H1 (cell line): ENCODE results near the gene CAPN3. TPM values are rescaled to one million over a fixed set of nuclear protein-coding genes. Genes with fewer than 3 reads are reported as not detected.

Source experiments
- CTCF ChIA-PET: fragments of 300-600 bp; sonication (Branson Sonifier 250); formaldehyde crosslinking; loops from one replicate; lab custom pipeline; 2021; ENCODE audit not compliant: partially characterized antibody; lab: Charles Lee
- POLR2A ChIA-PET: fragments of 300-600 bp; sonication (Branson Sonifier 250); formaldehyde crosslinking; loops from one replicate; lab custom pipeline; 2021; ENCODE audit warnings: inconsistent platforms; ENCODE audit not compliant: partially characterized antibody; lab: Charles Lee
- DNase-seq, 2 experiments: peaks; one replicate each; pipeline versions ENCODE4 v3.0.0 to v3.0.0-alpha.2; 2010 to 2022; ENCODE audit warnings: low spot score in 2 of 2, low read depth in 1 of 2, mixed read lengths in 1 of 2
- FAIRE-seq: peaks from 2 replicates; lab custom pipeline; 2011; peaks lifted over from hg19 to GRCh38; lab: Jason Lieb, UNC
- H2AFZ ChIP-seq: 2 replicates; pipeline ENCODE4 v1.8.1; 2012; ENCODE audit warnings: low read length, inconsistent platforms
- H2AK5ac ChIP-seq: 2 replicates; pipeline ENCODE4 v1.6.1; 2013; ENCODE audit warnings: low read depth, low read length
- H2BK120ac ChIP-seq: replicated peaks from 2 replicates; pipeline ENCODE3; 2013; ENCODE audit warnings: low read depth, low read length, inconsistent platforms
- H2BK12ac ChIP-seq: 2 replicates; pipeline ENCODE4 v1.6.1; 2013; ENCODE audit warnings: low read depth, low read length
- H2BK15ac ChIP-seq: 2 replicates; pipeline ENCODE4 v1.6.1; 2013; ENCODE audit warnings: low read length
- H2BK20ac ChIP-seq: 2 replicates; pipeline ENCODE4 v1.6.1; 2013; ENCODE audit warnings: low read length
- H2BK5ac ChIP-seq: 2 replicates; pipeline ENCODE4 v1.6.1; 2013; ENCODE audit warnings: low read depth, low read length
- H3K14ac ChIP-seq: 2 replicates; pipeline ENCODE4 v1.6.1; 2013; ENCODE audit warnings: inconsistent platforms; ENCODE audit not compliant: insufficient read length
- H3K18ac ChIP-seq: 2 replicates; pipeline ENCODE4 v1.6.1; 2013; ENCODE audit warnings: low read length; ENCODE audit errors: extremely low read depth
- H3K23ac ChIP-seq: 2 replicates; pipeline ENCODE4 v1.6.1; 2013; ENCODE audit warnings: inconsistent platforms; ENCODE audit not compliant: insufficient read length
- H3K23me2 ChIP-seq: 2 replicates; pipeline ENCODE4 v1.6.1; 2013; ENCODE audit warnings: low read depth, low read length
- H3K27ac ChIP-seq: 2 replicates; pipeline ENCODE4 v1.6.1; 2011; ENCODE audit warnings: low read depth, low read length, inconsistent platforms
- H3K27me3 ChIP-seq, 4 experiments: replicated peaks in 1 of 4; 1 replicate in 1 of 4; 2 replicates in 3 of 4; pipeline versions ENCODE4 v1.6.1 to v1.8.1; 2011 to 2013; ENCODE audit warnings: low read length in 3 of 4, mild to moderate bottlenecking in 3 of 4, inconsistent platforms in 2 of 4, mixed read lengths in 2 of 4, moderate library complexity in 1 of 4; ENCODE audit not compliant: control insufficient read depth in 3 of 4, insufficient read depth in 3 of 4; ENCODE audit errors: extremely low read depth in 1 of 4
- H3K36me3 ChIP-seq, 4 experiments: 2 replicates each; pipeline versions ENCODE4 v1.6.1 to v1.8.1; 2011 to 2013; ENCODE audit warnings: mild to moderate bottlenecking in 4 of 4, low read length in 3 of 4, moderate library complexity in 2 of 4, control low read depth in 1 of 4, inconsistent platforms in 1 of 4; ENCODE audit not compliant: insufficient read depth in 4 of 4, control insufficient read depth in 2 of 4
- H3K4ac ChIP-seq: replicated peaks from 2 replicates; pipeline ENCODE3; 2013; ENCODE audit warnings: low read length, low read depth, mixed read lengths, inconsistent platforms; ENCODE audit not compliant: insufficient read length
- H3K4me1 ChIP-seq, 4 experiments: replicated peaks in 1 of 4; 1 replicate in 1 of 4; 2 replicates in 3 of 4; pipeline versions ENCODE4 v1.6.1 to v1.8.1; 2011 to 2013; ENCODE audit warnings: low read length in 3 of 4, inconsistent platforms in 2 of 4, mixed read lengths in 1 of 4; ENCODE audit not compliant: insufficient read depth in 4 of 4, control insufficient read depth in 3 of 4
- H3K4me2 ChIP-seq, 2 experiments: 2 replicates each; pipeline versions ENCODE4 v1.6.1 to v1.8.1; 2011 to 2013; ENCODE audit warnings: low read depth in 2 of 2, low read length in 2 of 2, control low read depth in 1 of 2, inconsistent platforms in 1 of 2, mild to moderate bottlenecking in 1 of 2; ENCODE audit not compliant: insufficient read depth in 1 of 2
- H3K4me3 ChIP-seq, 4 experiments: fragments of 200-600, 300-600 bp in 1 of 4; sonication (generic), shearing (Covaris generic), sonication (Bioruptor Twin) in 1 of 4; 2 replicates each; pipeline versions ENCODE4 v1.5.1 to v1.8.1; 2011 to 2016; ENCODE audit warnings: low read length in 4 of 4, low read depth in 3 of 4, control low read depth in 2 of 4, inconsistent platforms in 2 of 4, mild to moderate bottlenecking in 2 of 4, mixed read lengths in 1 of 4, moderate library complexity in 1 of 4; ENCODE audit not compliant: insufficient read depth in 2 of 4; ENCODE audit errors: extremely low read depth in 1 of 4
- H3K56ac ChIP-seq: replicated peaks from 2 replicates; pipeline ENCODE3; 2013; ENCODE audit warnings: low read depth, mild to moderate bottlenecking, mixed read lengths, low read length, inconsistent platforms; ENCODE audit not compliant: insufficient read length
- H3K79me1 ChIP-seq: 2 replicates; pipeline ENCODE4 v1.6.1; 2013; ENCODE audit warnings: low read depth, low read length, control low read depth
- H3K79me2 ChIP-seq, 2 experiments: 2 replicates each; pipeline versions ENCODE4 v1.6.1 to v1.8.1; 2012 to 2013; ENCODE audit warnings: low read length in 2 of 2, mild to moderate bottlenecking in 2 of 2, inconsistent platforms in 1 of 2; ENCODE audit not compliant: insufficient read depth in 2 of 2, control insufficient read depth in 1 of 2
- H3K9ac ChIP-seq, 4 experiments: replicated peaks in 1 of 4; 1 replicate in 1 of 4; 2 replicates in 3 of 4; pipeline versions ENCODE4 v1.6.1 to v1.8.1; 2011 to 2013; ENCODE audit warnings: low read depth in 3 of 4, low read length in 3 of 4, control low read depth in 2 of 4, mild to moderate bottlenecking in 2 of 4, moderate library complexity in 2 of 4, inconsistent platforms in 1 of 4; ENCODE audit errors: extremely low read depth in 1 of 4
- H3K9me3 ChIP-seq, 2 experiments: 2 replicates each; pipeline versions ENCODE4 v1.6.1 to v1.8.1; 2012 to 2013; ENCODE audit warnings: mild to moderate bottlenecking in 2 of 2, moderate library complexity in 2 of 2, control low read depth in 1 of 2, inconsistent platforms in 1 of 2, low read depth in 1 of 2, low read length in 1 of 2, mixed read lengths in 1 of 2; ENCODE audit not compliant: insufficient read depth in 2 of 2
- H4K20me1 ChIP-seq, 2 experiments: replicated peaks in 1 of 2; 2 replicates each; pipeline versions ENCODE3 to v1.8.1; 2011 to 2013; ENCODE audit warnings: inconsistent platforms in 2 of 2, low read length in 2 of 2, mild to moderate bottlenecking in 1 of 2; ENCODE audit not compliant: insufficient read depth in 2 of 2, control insufficient read depth in 1 of 2
- H4K5ac ChIP-seq: 2 replicates; pipeline ENCODE4 v1.6.1; 2013; ENCODE audit warnings: low read length, low read depth, mixed read lengths, inconsistent platforms; ENCODE audit not compliant: insufficient read length
- H4K8ac ChIP-seq: 2 replicates; pipeline ENCODE4 v1.8.0; 2013; ENCODE audit warnings: mild to moderate bottlenecking, moderate library complexity, low read length, inconsistent platforms; ENCODE audit not compliant: insufficient read depth; ENCODE audit errors: extremely low read depth
- H4K91ac ChIP-seq: replicated peaks from 2 replicates; pipeline ENCODE3; 2013; ENCODE audit warnings: low read length, mixed read lengths, inconsistent platforms; ENCODE audit not compliant: insufficient read length
- ATF3 ChIP-seq: IDR thresholded peaks from 2 replicates; pipeline ENCODE4 v1.6.1; 2011; ENCODE audit warnings: low read depth, mild to moderate bottlenecking, low read length; ENCODE audit not compliant: insufficient read depth
- CBX5 ChIP-seq: fragments of 300-800, 300-1000 bp; sonication (generic); IDR thresholded peaks from 2 replicates; pipeline ENCODE4 v1.7.1; 2016; ENCODE audit warnings: antibody characterized with exemption, low read length, low read depth
- CBX8 ChIP-seq: fragments of 300-800, 300-1000 bp; sonication (generic); IDR thresholded peaks from 2 replicates; pipeline ENCODE4 v1.7.1; 2016; ENCODE audit warnings: low read depth, low read length, borderline replicate concordance
- CREB1 ChIP-seq: IDR thresholded peaks from 2 replicates; pipeline ENCODE4 v1.6.1; 2012; ENCODE audit warnings: inconsistent platforms
- EP300 ChIP-seq, 2 experiments: IDR thresholded peaks; 1 replicate in 1 of 2; 2 replicates in 1 of 2; pipeline ENCODE4 v1.6.1; 2011 to 2012; ENCODE audit warnings: low read depth in 2 of 2, low read length in 2 of 2, mild to moderate bottlenecking in 2 of 2, borderline replicate concordance in 1 of 2, inconsistent platforms in 1 of 2, moderate library complexity in 1 of 2
- GTF2F1 ChIP-seq: IDR thresholded peaks from 2 replicates; pipeline ENCODE4 v1.6.1; 2012; ENCODE audit warnings: low read depth, low read length, improper control_type of control experiment, borderline replicate concordance
- KDM5A ChIP-seq: fragments of 200-600 bp; IDR thresholded peaks from 2 replicates; pipeline ENCODE4 v1.7.1; 2012; ENCODE audit warnings: mild to moderate bottlenecking, low read length, inconsistent platforms, mixed read lengths
- NRF1 ChIP-seq: IDR thresholded peaks from 2 replicates; pipeline ENCODE4 v1.6.1; 2011; ENCODE audit warnings: mild to moderate bottlenecking, low read depth, low read length, improper control_type of control experiment
- POU5F1 ChIP-seq: IDR thresholded peaks from 2 replicates; pipeline ENCODE4 v1.6.1; 2011; ENCODE audit warnings: low read depth, mild to moderate bottlenecking, low read length, moderate library complexity
- RXRA ChIP-seq: IDR thresholded peaks from 2 replicates; pipeline ENCODE4 v1.6.1; 2011; ENCODE audit warnings: low read depth, mild to moderate bottlenecking, low read length, moderate library complexity; ENCODE audit not compliant: insufficient read depth
- TBP ChIP-seq: IDR thresholded peaks from 2 replicates; pipeline ENCODE4 v1.6.1; 2011; ENCODE audit warnings: low read depth, low read length, improper control_type of control experiment
- USF2 ChIP-seq: IDR thresholded peaks from 2 replicates; pipeline ENCODE4 v1.6.1; 2011; ENCODE audit warnings: low read length, improper control_type of control experiment
- WGBS, 2 experiments: shearing (Covaris generic) in 1 of 2; methylation state at CpG; one replicate each; pipeline versions ENCODE4 v1.1.6 to v1.1.7; 2013 to 2015; ENCODE audit warnings: low lambda C conversion rate in 2 of 2, mixed read lengths in 2 of 2, inconsistent platforms in 1 of 2, low coverage in 1 of 2, missing lambda C conversion rate in 1 of 2; ENCODE audit not compliant: insufficient replicate concordance in 2 of 2, insufficient coverage in 1 of 2, insufficient read length in 1 of 2; ENCODE audit errors: extremely low coverage in 1 of 2, missing lambda C conversion rate in 1 of 2; 5-methylcytosine and 5-hydroxymethylcytosine counted together
- polyA plus RNA-seq, 7 experiments: library from polyadenylated mRNA; depleted of rRNA in 3 of 7; stranded (reverse) in 5 of 7; unstranded in 2 of 7; fragments of >200 nt in 5 of 7; fragments of 200-250 nt in 2 of 7; gene quantifications; 1 replicate in 5 of 7; 2 replicates in 1 of 7; 4 replicates in 1 of 7; pipeline versions ENCODE4 v1.2.1 to v1.2.3, GENCODE V29; 2011 to 2013; ENCODE audit warnings: missing spikeins in 2 of 7, mixed read lengths in 2 of 7
- total RNA-seq: library from RNA; stranded (reverse); fragmentation: NEBNext Ultra II Directional; extraction: Animal tissue kit (Norgen Biotek cat#: 25700); gene quantifications from 2 replicates; pipeline ENCODE4 v1.2.1, GENCODE V29; 2021

The CAPN3 gene
- total and polyA plus RNA-seq, 2 of the 8 experiments (the other 6 are each of a cell fraction or from before 2014, with no cell fraction given): 0.80 to 2.1 TPM

- Histone ChIP-seq H3K4me1 (no peaks in the 10 kb centered on the region), H4K20me1 (no peaks in the 10 kb centered on the region), H3K18ac (no peak overlapping the region), H3K9ac (no peak overlapping the region), H2BK120ac (no peak overlapping the region), H3K4ac (no peak overlapping the region), H4K8ac (no peak overlapping the region), H2BK20ac (no peak overlapping the region), H3K36me3 (no peaks in the 10 kb centered on the region), H3K4me2 (no peak overlapping the region), H2AK5ac (no peak overlapping the region), H3K79me2 (no peaks in the 10 kb centered on the region), H3K23ac (no peak overlapping the region), H2AFZ (no peak overlapping the region), H4K5ac (no peak overlapping the region), H3K27me3 (no peaks in the 10 kb centered on the region), H2BK5ac (no peak overlapping the region), H3K9me3 (no peaks in the 10 kb centered on the region), H3K27ac (no peak overlapping the region), H3K79me1 (no peaks in the 10 kb centered on the region), H2BK15ac (no peak overlapping the region), H3K14ac (no peak overlapping the region), H3K56ac (no peak overlapping the region), H3K4me3 (no peak overlapping the region), H2BK12ac (no peak overlapping the region), H3K23me2 (no peaks in the 10 kb centered on the region), H4K91ac (no peak overlapping the region)
- ChIA-PET CTCF (interaction anchor here (0.8 to 1.3 kb wide), 2 partner anchors 31 to 42 kb away, joined by 3 read pairs; no protein-coding TSS in a partner anchor), POLR2A (no interaction called here)
- FAIRE-seq (no peak), DNase-seq (no peak)
- WGBS, 2 experiments: 84% methylated on average over 6 of the region's 6 CpGs; no CpG with 5 or more reads in 1 of the 2 experiments
- no peak for TF ChIP-seq TBP
- no peak for TF ChIP-seq GTF2F1
- no peak for TF ChIP-seq CBX5
- TF ChIP-seq NRF1: no peak
- no peak for TF ChIP-seq KDM5A
- no peak for TF ChIP-seq RXRA
- TF ChIP-seq CREB1: no peak
- no peak for TF ChIP-seq USF2
- no peak for TF ChIP-seq ATF3
- TF ChIP-seq POU5F1: no peak
- TF ChIP-seq CBX8: no peak
- no peak for TF ChIP-seq EP300 (IDR thresholded peaks at IDR 0.05; ENCODE audit: borderline replicate concordance in 1 of 2, low read depth in 2 of 2, low read length in 2 of 2)
These were observed 15.6 kb upstream of the CAPN3 start for GRCh38 chr15:42343596-42344232.
